HepG2 (cell line): ENCODE data around the gene SMC1A. TPM values are rescaled to one million over a fixed set of nuclear protein-coding genes. Genes with fewer than 3 reads are reported as not detected.

Experiments used
- ATAC-seq: fragments of 200-7000 bp; cut with Tn5 transposase; 3 replicates; pipeline ENCODE4 v1.9.1; 2020; ENCODE audit warnings: mild to moderate bottlenecking, moderate library complexity
- BruUV-seq: library from RNA; stranded (reverse); fragments of 400-500 nt; replicated peaks from 2 replicates; lab custom pipeline; 2021; lab: Mats Ljungman, UMichigan
- CTCF ChIA-PET: fragments of 300-600 bp; formaldehyde crosslinking; extraction: SDS; loops from one replicate; lab custom pipeline; 2021; ENCODE audit warnings: low total read pairs, inconsistent platforms, low intra/inter-chr PET ratio; lab: Yijun Ruan, JAX
- POLR2A ChIA-PET: fragments of 350-600 bp; sonication (Branson Sonifier 250); formaldehyde crosslinking; loops from one replicate; lab custom pipeline; 2020; ENCODE audit warnings: antibody characterized with exemption, inconsistent platforms; lab: Yijun Ruan, JAX
- DNase-seq: peaks from one replicate; pipeline ENCODE4 v3.0.0-alpha.2; 2015; ENCODE audit warnings: low spot score
- FAIRE-seq: peaks from 3 replicates; lab custom pipeline; 2011; peaks lifted over from hg19 to GRCh38; lab: Jason Lieb, UNC
- H2AFZ ChIP-seq: one replicate; pipeline ENCODE4 v1.6.1; 2011; ENCODE audit warnings: low read length, inconsistent platforms
- H3K27ac ChIP-seq: fragments of 300-600 bp; 3 replicates; pipeline ENCODE4 v1.8.0; 2011; ENCODE audit warnings: mixed run types, mild to moderate bottlenecking, mixed read lengths, low read length, inconsistent platforms; ENCODE audit not compliant: insufficient read depth; ENCODE audit errors: extremely low read length
- H3K27me3 ChIP-seq, 2 experiments: fragments of 200-600 bp in 1 of 2; 2 replicates in 1 of 2; 3 replicates in 1 of 2; pipeline versions ENCODE4 v1.6.0 to v1.8.0; 2011; ENCODE audit warnings: low read length in 2 of 2, mild to moderate bottlenecking in 2 of 2, moderate library complexity in 2 of 2, inconsistent platforms in 1 of 2; ENCODE audit not compliant: insufficient read depth in 2 of 2, control insufficient read depth in 1 of 2
- H3K36me3 ChIP-seq, 2 experiments: fragments of 200-600 bp in 1 of 2; replicated peaks in 1 of 2; 2 replicates in 1 of 2; 3 replicates in 1 of 2; pipeline versions ENCODE4 v1.5.1 to v1.8.0; 2011; ENCODE audit warnings: low read length in 2 of 2, inconsistent platforms in 1 of 2; ENCODE audit not compliant: insufficient read depth in 2 of 2, control insufficient read depth in 1 of 2
- H3K4me1 ChIP-seq: 2 replicates; pipeline ENCODE4 v1.5.1; 2012; ENCODE audit warnings: low read length, inconsistent platforms; ENCODE audit not compliant: insufficient read depth
- H3K4me2 ChIP-seq: 2 replicates; pipeline ENCODE4 v1.6.0; 2011; ENCODE audit warnings: low read depth, low read length, inconsistent platforms
- H3K4me3 ChIP-seq, 3 experiments: fragments of 200-600 bp in 1 of 3; sonication (generic), shearing (Covaris generic) in 1 of 3; replicated peaks in 1 of 3; 2 replicates each; pipeline ENCODE4 v1.5.1; 2011 to 2016; ENCODE audit warnings: low read length in 3 of 3, inconsistent platforms in 2 of 3, low read depth in 2 of 3, mild to moderate bottlenecking in 2 of 3, control low read depth in 1 of 3, mixed read lengths in 1 of 3; ENCODE audit not compliant: insufficient read depth in 1 of 3
- H3K79me2 ChIP-seq: one replicate; pipeline ENCODE4 v1.6.1; 2011; ENCODE audit warnings: low read length, inconsistent platforms; ENCODE audit not compliant: insufficient read depth
- H3K9ac ChIP-seq: 2 replicates; pipeline ENCODE4 v1.6.0; 2011; ENCODE audit warnings: mild to moderate bottlenecking, low read depth, low read length, inconsistent platforms; ENCODE audit not compliant: insufficient read depth
- H3K9me3 ChIP-seq: 2 replicates; pipeline ENCODE4 v1.5.1; 2012; ENCODE audit warnings: mild to moderate bottlenecking, low read length
- H4K20me1 ChIP-seq: 2 replicates; pipeline ENCODE4 v1.6.0; 2011; ENCODE audit warnings: inconsistent platforms, mild to moderate bottlenecking, low read length, moderate library complexity; ENCODE audit not compliant: insufficient read depth
- FOXP1 ChIP-seq, 2 experiments: fragments of 450-650 bp in 1 of 2; IDR thresholded peaks; 2 replicates each; pipeline ENCODE4 v1.6.1; 2017 to 2018; ENCODE audit warnings: antibody characterized with exemption in 1 of 2
- HES4 ChIP-seq: sonication (generic); formaldehyde crosslinking; IDR thresholded peaks from 2 replicates; pipeline ENCODE4 v1.9.0; 2021; ENCODE audit warnings: mild to moderate bottlenecking, missing genetic modification reagents, borderline replicate concordance
- HNRNPLL ChIP-seq: fragments of 200-400 bp; formaldehyde crosslinking; IDR thresholded peaks from 2 replicates; pipeline ENCODE4 v1.6.1; 2017; ENCODE audit warnings: mild to moderate bottlenecking, low read depth, low read length; ENCODE audit not compliant: poor library complexity, severe bottlenecking
- SMC3 ChIP-seq: IDR thresholded peaks from 2 replicates; pipeline ENCODE4 v1.6.1; 2011; ENCODE audit warnings: low read length, improper control_type of control experiment
- STAG1 ChIP-seq: sonication (generic); formaldehyde crosslinking; IDR thresholded peaks from 2 replicates; pipeline ENCODE4 v1.4.0; 2020; ENCODE audit warnings: missing genetic modification reagents
- TAF1 ChIP-seq: sonication (generic); formaldehyde crosslinking; IDR thresholded peaks from 2 replicates; pipeline ENCODE4 v1.4.0; 2020; ENCODE audit warnings: missing genetic modification reagents
- TFAP4 ChIP-seq: sonication (generic); IDR thresholded peaks from 2 replicates; pipeline ENCODE4 v1.6.1; 2016; ENCODE audit warnings: low read depth, borderline replicate concordance
- ZMYM4 ChIP-seq: sonication (generic); formaldehyde crosslinking; IDR thresholded peaks from 2 replicates; pipeline ENCODE4 v1.8.1; 2023; ENCODE audit warnings: mild to moderate bottlenecking, missing genetic modification reagents
- ZNF383 ChIP-seq: sonication (generic); formaldehyde crosslinking; IDR thresholded peaks from 2 replicates; pipeline ENCODE4 v1.4.0; 2020; ENCODE audit warnings: missing genetic modification reagents, mild to moderate bottlenecking, borderline replicate concordance
- ZNF572 ChIP-seq: sonication (generic); formaldehyde crosslinking; IDR thresholded peaks from 2 replicates; pipeline ENCODE4 v1.5.1; 2020; ENCODE audit warnings: mild to moderate bottlenecking, missing genetic modification reagents
- ZNF678 ChIP-seq: sonication (generic); formaldehyde crosslinking; IDR thresholded peaks from 2 replicates; pipeline ENCODE4 v1.4.0; 2020; ENCODE audit warnings: mild to moderate bottlenecking, missing genetic modification reagents
- ZNF703 ChIP-seq: sonication (generic); formaldehyde crosslinking; IDR thresholded peaks from 2 replicates; pipeline ENCODE4 v1.5.1; 2020; ENCODE audit warnings: missing genetic modification reagents, mild to moderate bottlenecking, moderate library complexity, borderline replicate concordance
- ZZZ3 ChIP-seq: sonication (generic); formaldehyde crosslinking; IDR thresholded peaks from 2 replicates; pipeline ENCODE4 v1.4.0; 2020; ENCODE audit warnings: missing genetic modification reagents, mild to moderate bottlenecking, borderline replicate concordance
- WGBS: methylation state at CpG from one replicate; pipeline ENCODE4 v1.1.6; 2017; ENCODE audit warnings: low lambda C conversion rate; 5-methylcytosine and 5-hydroxymethylcytosine counted together
- in situ Hi-C: cut with HindIII; loops from 2 replicates; pipeline ENCODE4 v1.10.0; 2017; ENCODE audit warnings: low pct_unique_long_range_greater_than_20kb; ENCODE audit not compliant: extremely low pct_ligation_motif_present
- intact Hi-C: fragments of 100-400 bp; cut with micrococcal nuclease; formaldehyde crosslinking; loops from one replicate; pipeline ENCODE4 v1.10.0; 2022; ENCODE audit not compliant: unreplicated experiment
- polyA plus RNA-seq, 8 experiments: library from polyadenylated mRNA; depleted of rRNA in 3 of 8; stranded (reverse) in 7 of 8; unstranded in 1 of 8; fragments of >200 nt; fragmentation: Illumina TruSeq in 4 of 8; extraction: Trizol in 4 of 8; gene quantifications; 2 replicates each; pipeline versions ENCODE4 v1.2.1 to v1.2.3, GENCODE V29; 2011 to 2016; ENCODE audit warnings: low read depth in 4 of 8, missing spikeins in 1 of 8, mixed read lengths in 1 of 8; ENCODE audit not compliant: insufficient read depth in 1 of 8
- total RNA-seq, 5 experiments: library from RNA; depleted of rRNA; stranded (reverse); fragments of >200 nt; fragmentation: Illumina TruSeq; extraction: Trizol; gene quantifications; 2 replicates each; pipeline ENCODE4 v1.2.3, GENCODE V29; 2016; ENCODE audit warnings: low read depth in 1 of 5
- TF ChIP-seq, protein P1 (sequence below): sonication (generic); formaldehyde crosslinking; IDR thresholded peaks from 2 replicates; pipeline ENCODE4 v1.4.0; 2020; ENCODE audit warnings: missing genetic modification reagents, mild to moderate bottlenecking, borderline replicate concordance
- TF ChIP-seq, protein P2 (sequence below): sonication (generic); formaldehyde crosslinking; IDR thresholded peaks from 2 replicates; pipeline ENCODE4 v1.5.0; 2020; ENCODE audit warnings: mild to moderate bottlenecking, missing genetic modification reagents, moderate library complexity

SMC1A gene
- total and polyA plus RNA-seq, 2 of the 13 experiments (the other 11 are each of a cell fraction or from before 2014, with no cell fraction given), result 9.4 to 46.6 TPM

DNA sequence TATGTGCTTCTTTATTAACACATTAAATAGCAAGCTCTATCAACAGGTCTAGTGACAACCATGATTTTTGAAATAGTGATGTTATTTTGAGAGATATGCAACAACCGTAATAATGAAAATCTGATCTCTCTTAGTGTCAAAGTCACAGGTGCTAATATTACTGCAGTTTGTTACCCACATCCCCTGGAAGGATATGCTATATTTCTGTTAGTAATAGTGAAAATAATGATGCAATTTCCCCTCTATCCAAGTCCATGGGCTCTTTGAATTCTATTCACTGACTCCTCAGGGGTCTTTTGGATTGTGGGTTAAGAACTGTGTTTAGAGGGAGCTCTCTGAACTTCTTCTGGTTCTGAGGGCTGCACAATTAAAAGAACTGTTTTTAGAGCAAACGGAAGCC lies 14.8 kb upstream of the SMC1A start (continued):
- TF ChIP-seq FOXP1 (IDR thresholded peaks at IDR 0.05) (no peak), FOXP1 (CRISPR knock-in tag; IDR thresholded peaks at IDR 0.05) (no peak), ZNF572 (CRISPR knock-in tag) (no peak), ZNF703 (CRISPR knock-in tag) (no peak), TAF1 (CRISPR knock-in tag) (no peak), ZZZ3 (no peak), ZNF678 (CRISPR knock-in tag) (no peak), HES4 (no peak)
- TF ChIP-seq, protein P1, sequence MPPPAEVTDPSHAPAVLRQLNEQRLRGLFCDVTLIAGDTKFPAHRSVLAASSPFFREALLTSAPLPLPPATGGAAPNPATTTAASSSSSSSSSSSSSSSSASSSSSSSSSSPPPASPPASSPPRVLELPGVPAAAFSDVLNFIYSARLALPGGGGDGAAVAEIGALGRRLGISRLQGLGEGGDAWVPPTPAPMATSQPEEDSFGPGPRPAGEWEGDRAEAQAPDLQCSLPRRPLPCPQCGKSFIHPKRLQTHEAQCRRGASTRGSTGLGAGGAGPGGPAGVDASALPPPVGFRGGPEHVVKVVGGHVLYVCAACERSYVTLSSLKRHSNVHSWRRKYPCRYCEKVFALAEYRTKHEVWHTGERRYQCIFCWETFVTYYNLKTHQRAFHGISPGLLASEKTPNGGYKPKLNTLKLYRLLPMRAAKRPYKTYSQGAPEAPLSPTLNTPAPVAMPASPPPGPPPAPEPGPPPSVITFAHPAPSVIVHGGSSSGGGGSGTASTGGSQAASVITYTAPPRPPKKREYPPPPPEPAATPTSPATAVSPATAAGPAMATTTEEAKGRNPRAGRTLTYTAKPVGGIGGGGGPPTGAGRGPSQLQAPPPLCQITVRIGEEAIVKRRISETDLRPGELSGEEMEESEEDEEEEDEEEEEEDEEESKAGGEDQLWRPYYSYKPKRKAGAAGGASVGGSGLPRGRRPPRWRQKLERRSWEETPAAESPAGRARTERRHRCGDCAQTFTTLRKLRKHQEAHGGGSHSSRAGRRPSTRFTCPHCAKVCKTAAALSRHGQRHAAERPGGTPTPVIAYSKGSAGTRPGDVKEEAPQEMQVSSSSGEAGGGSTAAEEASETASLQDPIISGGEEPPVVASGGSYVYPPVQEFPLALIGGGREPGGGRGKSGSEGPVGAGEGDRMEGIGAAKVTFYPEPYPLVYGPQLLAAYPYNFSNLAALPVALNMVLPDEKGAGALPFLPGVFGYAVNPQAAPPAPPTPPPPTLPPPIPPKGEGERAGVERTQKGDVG (CRISPR knock-in tag), result no peak

GRCh38 chrX:53435997-53436396 lies 13.5 kb upstream of the SMC1A start:
- Histone ChIP-seq H3K36me3 (no peaks in the 10 kb centered on the region), H3K27ac (no peak overlapping the region), H3K4me3 (no peak overlapping the region), H3K9me3 (no peaks in the 10 kb centered on the region), H2AFZ (no peak overlapping the region), H4K20me1 (no peaks in the 10 kb centered on the region), H3K4me2 (peak overlapping the region; percentile 27; the same call in 1 of the 2 replicates), H3K79me2 (no peaks in the 10 kb centered on the region), H3K9ac (no peak overlapping the region), H3K4me1 (peaks cover 10% of the 10 kb centered on the region), H3K27me3 (no peaks in the 10 kb centered on the region; a peak in 1 of 5 replicates)
- ATAC-seq (peak; percentile 66), FAIRE-seq (peak; percentile 98), DNase-seq (peak; percentile 52)
- intact Hi-C loops, result loop anchor here (1.0 to 2.0 kb wide), 2 partner anchors 77 to 119 kb away; no protein-coding TSS in a partner anchor
- POLR2A ChIA-PET, result no interaction called here
- TF ChIP-seq TFAP4 (peak; percentile 36; the same call in 1 of the 2 replicates), ZMYM4 (CRISPR knock-in tag) (no peak), ZNF383 (CRISPR knock-in tag) (no peak), STAG1 (CRISPR knock-in tag) (peak; percentile 64), HNRNPLL (no peak), SMC3 (peak; percentile 57)
- TF ChIP-seq, protein P2, sequence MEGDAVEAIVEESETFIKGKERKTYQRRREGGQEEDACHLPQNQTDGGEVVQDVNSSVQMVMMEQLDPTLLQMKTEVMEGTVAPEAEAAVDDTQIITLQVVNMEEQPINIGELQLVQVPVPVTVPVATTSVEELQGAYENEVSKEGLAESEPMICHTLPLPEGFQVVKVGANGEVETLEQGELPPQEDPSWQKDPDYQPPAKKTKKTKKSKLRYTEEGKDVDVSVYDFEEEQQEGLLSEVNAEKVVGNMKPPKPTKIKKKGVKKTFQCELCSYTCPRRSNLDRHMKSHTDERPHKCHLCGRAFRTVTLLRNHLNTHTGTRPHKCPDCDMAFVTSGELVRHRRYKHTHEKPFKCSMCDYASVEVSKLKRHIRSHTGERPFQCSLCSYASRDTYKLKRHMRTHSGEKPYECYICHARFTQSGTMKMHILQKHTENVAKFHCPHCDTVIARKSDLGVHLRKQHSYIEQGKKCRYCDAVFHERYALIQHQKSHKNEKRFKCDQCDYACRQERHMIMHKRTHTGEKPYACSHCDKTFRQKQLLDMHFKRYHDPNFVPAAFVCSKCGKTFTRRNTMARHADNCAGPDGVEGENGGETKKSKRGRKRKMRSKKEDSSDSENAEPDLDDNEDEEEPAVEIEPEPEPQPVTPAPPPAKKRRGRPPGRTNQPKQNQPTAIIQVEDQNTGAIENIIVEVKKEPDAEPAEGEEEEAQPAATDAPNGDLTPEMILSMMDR (CRISPR knock-in tag), result peak; percentile 78
- CTCF ChIA-PET, result interaction anchor here (0.7 to 1.5 kb wide), 2 partner anchors 118 to 123 kb away, joined by 4 to 7 read pairs; no protein-coding TSS in a partner anchor
- WGBS, result 0% methylated on average over 2 of the region's 4 CpGs
- in situ Hi-C loops, result no loop called here
- no TSS peak for BruUV-seq
